HEK293 (cell line): Measurements from ENCODE around the gene FBXO33.

ENCODE experiments used
- CTCF ChIA-PET: fragments of 350-600 bp; formaldehyde crosslinking; extraction: SDS; loops from one replicate; lab custom pipeline; 2021; ENCODE audit warnings: antibody characterized with exemption; lab: Yijun Ruan, JAX
- POLR2A ChIA-PET: fragments of 300-600 bp; formaldehyde crosslinking; extraction: SDS; loops from one replicate; lab custom pipeline; 2020; ENCODE audit warnings: antibody characterized with exemption, inconsistent platforms; lab: Yijun Ruan, JAX
- H3K27ac ChIP-seq: fragments of 200-500 bp; sonication (Bioruptor generic); 2 replicates; pipeline ENCODE4 v1.5.1; 2014; ENCODE audit warnings: low read depth, low read length, control low read depth, inconsistent platforms; ENCODE audit errors: extremely low read depth
- H3K36me3 ChIP-seq, 2 experiments: fragments of 200-500 bp in 1 of 2; sonication (Bioruptor generic) in 1 of 2; 1 replicate in 1 of 2; 2 replicates in 1 of 2; pipeline ENCODE4 v1.5.1; 2014 to 2017; ENCODE audit warnings: inconsistent platforms in 2 of 2, low read length in 2 of 2; ENCODE audit not compliant: control insufficient read depth in 2 of 2, insufficient read depth in 1 of 2
- H3K4me1 ChIP-seq: fragments of 200-500 bp; sonication (Bioruptor generic); 2 replicates; pipeline ENCODE4 v1.5.1; 2014; ENCODE audit warnings: mild to moderate bottlenecking, low read length, inconsistent platforms; ENCODE audit not compliant: control insufficient read depth, insufficient read depth
- H3K4me3 ChIP-seq: 2 replicates; pipeline ENCODE4 v1.5.1; 2011; ENCODE audit warnings: low read depth, mild to moderate bottlenecking, control low read depth, low read length, moderate library complexity
- H3K9me3 ChIP-seq: fragments of 200-500 bp; sonication (Bioruptor generic); 2 replicates; pipeline ENCODE4 v1.5.1; 2014; ENCODE audit warnings: low read depth, low read length, inconsistent platforms; ENCODE audit not compliant: control insufficient read depth, insufficient read depth
- GLI2 ChIP-seq: fragments of 450-650 bp; formaldehyde crosslinking; IDR thresholded peaks from 2 replicates; pipeline ENCODE4; 2017; ENCODE audit warnings: missing biosample characterization, missing genetic modification characterization, low read depth, borderline replicate concordance
- GLIS1 ChIP-seq: fragments of 450-650 bp; formaldehyde crosslinking; IDR thresholded peaks from 2 replicates; pipeline ENCODE4 v1.5.1; 2016; ENCODE audit warnings: missing biosample characterization, missing genetic modification characterization
- HOXC10 ChIP-seq: sonication (generic); formaldehyde crosslinking; IDR thresholded peaks from 2 replicates; pipeline ENCODE4 v1.8.1; 2023; ENCODE audit warnings: mild to moderate bottlenecking, missing genetic modification reagents
- IKZF3 ChIP-seq: fragments of 450-650 bp; IDR thresholded peaks from 2 replicates; pipeline ENCODE4 v1.5.0; 2018; ENCODE audit warnings: missing biosample characterization, mild to moderate bottlenecking, missing genetic modification characterization, moderate library complexity
- KLF8 ChIP-seq: fragments of 450-650 bp; formaldehyde crosslinking; IDR thresholded peaks from 2 replicates; pipeline ENCODE4 v1.5.1; 2016; ENCODE audit warnings: missing biosample characterization, missing genetic modification characterization
- MZF1 ChIP-seq: fragments of 450-650 bp; formaldehyde crosslinking; IDR thresholded peaks from 2 replicates; pipeline ENCODE4 v1.5.1; 2017; ENCODE audit warnings: missing biosample characterization, missing genetic modification characterization, borderline replicate concordance
- OSR2 ChIP-seq: fragments of 450-650 bp; formaldehyde crosslinking; IDR thresholded peaks from 2 replicates; pipeline ENCODE4 v1.5.1; 2016; ENCODE audit warnings: missing biosample characterization, missing genetic modification characterization
- RBAK ChIP-seq: fragments of 450-650 bp; formaldehyde crosslinking; IDR thresholded peaks from 2 replicates; pipeline ENCODE4 v1.5.1; 2016; ENCODE audit warnings: missing biosample characterization, missing genetic modification characterization
- REPIN1 ChIP-seq: fragments of 450-650 bp; formaldehyde crosslinking; IDR thresholded peaks from 2 replicates; pipeline ENCODE4 v1.5.1; 2017; ENCODE audit warnings: missing biosample characterization, missing genetic modification characterization, low read depth
- YY2 ChIP-seq: fragments of 450-650 bp; formaldehyde crosslinking; IDR thresholded peaks from 2 replicates; pipeline ENCODE4 v1.5.1; 2016; ENCODE audit warnings: missing biosample characterization, missing genetic modification characterization
- ZBTB44 ChIP-seq: fragments of 450-650 bp; IDR thresholded peaks from 2 replicates; pipeline ENCODE4 v1.5.1; 2018; ENCODE audit warnings: missing biosample characterization, mild to moderate bottlenecking, missing genetic modification characterization
- ZBTB49 ChIP-seq: fragments of 450-650 bp; formaldehyde crosslinking; IDR thresholded peaks from 2 replicates; pipeline ENCODE4 v1.5.1; 2016; ENCODE audit warnings: missing biosample characterization, missing genetic modification characterization, low read depth
- ZNF18 ChIP-seq: fragments of 450-650 bp; formaldehyde crosslinking; IDR thresholded peaks from 2 replicates; pipeline ENCODE4 v1.5.1; 2016; ENCODE audit warnings: missing biosample characterization, missing genetic modification characterization
- ZNF23 ChIP-seq: fragments of 450-650 bp; formaldehyde crosslinking; IDR thresholded peaks from 2 replicates; pipeline ENCODE4 v1.5.1; 2016; ENCODE audit warnings: missing biosample characterization, missing genetic modification characterization, borderline replicate concordance
- ZNF24 ChIP-seq: fragments of 450-650 bp; formaldehyde crosslinking; IDR thresholded peaks from 2 replicates; pipeline ENCODE4 v1.5.1; 2016; ENCODE audit warnings: missing biosample characterization, missing genetic modification characterization
- ZNF280D ChIP-seq: fragments of 450-650 bp; formaldehyde crosslinking; IDR thresholded peaks from 2 replicates; pipeline ENCODE4 v1.5.1; 2016; ENCODE audit warnings: missing biosample characterization, missing genetic modification characterization
- ZNF354C ChIP-seq: fragments of 450-650 bp; formaldehyde crosslinking; IDR thresholded peaks from 2 replicates; pipeline ENCODE4 v1.5.1; 2016; ENCODE audit warnings: missing biosample characterization, missing genetic modification characterization, low read depth, borderline replicate concordance
- ZNF391 ChIP-seq: fragments of 450-650 bp; formaldehyde crosslinking; IDR thresholded peaks from 2 replicates; pipeline ENCODE4 v1.5.1; 2016; ENCODE audit warnings: low read depth, missing biosample characterization, missing genetic modification characterization, borderline replicate concordance
- ZNF449 ChIP-seq: fragments of 450-650 bp; formaldehyde crosslinking; IDR thresholded peaks from 2 replicates; pipeline ENCODE4 v1.5.1; 2017; ENCODE audit warnings: missing biosample characterization, mild to moderate bottlenecking, missing genetic modification characterization, moderate library complexity
- ZNF488 ChIP-seq: fragments of 450-650 bp; formaldehyde crosslinking; IDR thresholded peaks from 2 replicates; pipeline ENCODE4 v1.5.1; 2016; ENCODE audit warnings: missing biosample characterization, missing genetic modification characterization
- ZNF561 ChIP-seq: fragments of 450-650 bp; IDR thresholded peaks from 2 replicates; pipeline ENCODE4 v1.5.1; 2018; ENCODE audit warnings: missing biosample characterization, missing genetic modification characterization, borderline replicate concordance
- ZNF585B ChIP-seq: fragments of 450-650 bp; formaldehyde crosslinking; IDR thresholded peaks from 2 replicates; pipeline ENCODE4 v1.5.1; 2016; ENCODE audit warnings: missing biosample characterization, missing genetic modification characterization
- ZNF623 ChIP-seq: fragments of 450-650 bp; formaldehyde crosslinking; IDR thresholded peaks from 2 replicates; pipeline ENCODE4 v1.5.1; 2016; ENCODE audit warnings: missing biosample characterization, missing genetic modification characterization
- ZNF692 ChIP-seq: fragments of 450-650 bp; formaldehyde crosslinking; IDR thresholded peaks from 2 replicates; pipeline ENCODE4 v1.5.1; 2016; ENCODE audit warnings: missing biosample characterization, missing genetic modification characterization
- ZNF747 ChIP-seq: fragments of 450-650 bp; formaldehyde crosslinking; IDR thresholded peaks from 2 replicates; pipeline ENCODE4 v1.5.1; 2016; ENCODE audit warnings: missing biosample characterization, missing genetic modification characterization

Gene FBXO33

GRCh38 chr14:39432179-39432618 is at the start of gene FBXO33:
TSS of gene FBXO33 (minus strand) at chr14:39432433. CDS start at chr14:39432162, 271 bp downstream.
- Histone ChIP-seq H3K36me3 (no peaks in the 10 kb centered on the region), H3K9me3 (no peaks in the 10 kb centered on the region), H3K4me3 (peak within 1 kb of the TSS; percentile 87), H3K27ac (peak within 1 kb of the TSS; percentile 100), H3K4me1 (peaks cover 4% of the 10 kb centered on the region; the same call in 1 of the 2 replicates)
- ChIA-PET CTCF (no interaction called here), POLR2A (interaction anchor here (0.5 to 3.1 kb wide), 9 partner anchors 9 to 378 kb away, joined by 3 to 24 read pairs (median 9); partner anchors contain the start of genes GEMIN2, PNN, SEC23A and TRAPPC6B)
- TF ChIP-seq YY2 = no peak
- no peak for TF ChIP-seq RBAK
- peak; percentile 41; the same call in 1 of the 2 replicates for TF ChIP-seq ZNF391 (tag by site-specific recombination)
- TF ChIP-seq ZBTB44 (tag by site-specific recombination) = no peak
- TF ChIP-seq ZNF354C = no peak
- 0 out of 2 replicates have a peak, but pooled peaks have one; percentile 15 for TF ChIP-seq REPIN1 (tag by site-specific recombination)
- TF ChIP-seq ZNF488 = no peak
- no peak for TF ChIP-seq HOXC10
- TF ChIP-seq OSR2 = no peak
- 0 out of 2 replicates have a peak, but pooled peaks have one; percentile 14 for TF ChIP-seq ZNF561 (tag by site-specific recombination)
- no peak for TF ChIP-seq MZF1 (tag by site-specific recombination)
- TF ChIP-seq ZNF585B (tag by site-specific recombination) = no peak
- no peak for TF ChIP-seq GLIS1 (tag by site-specific recombination)
- TF ChIP-seq KLF8 (tag by site-specific recombination) = peak; percentile 75
- no peak for TF ChIP-seq ZNF449 (tag by site-specific recombination)
- TF ChIP-seq ZNF23 = no peak
- no peak for TF ChIP-seq ZNF747 (tag by site-specific recombination)
- no peak for TF ChIP-seq ZNF24 (tag by site-specific recombination)
- TF ChIP-seq IKZF3 (tag by site-specific recombination) = no peak
- TF ChIP-seq ZNF692 = no peak; the same call in 1 of the 2 replicates
- no peak for TF ChIP-seq ZNF623
- TF ChIP-seq ZBTB49 (tag by site-specific recombination) = no peak
- no peak for TF ChIP-seq ZNF18 (tag by site-specific recombination)
- TF ChIP-seq ZNF280D (tag by site-specific recombination) = no peak
- TF ChIP-seq GLI2 (tag by site-specific recombination) = no peak
